Gastroesophageal sphincter (tissue), 4 donors: ENCODE data around the gene LCNL1. TPM values are rescaled to one million over a fixed set of nuclear protein-coding genes. Genes with fewer than 3 reads are reported as not detected.

Experiments used
- ATAC-seq: fragments of 150-250 bp; one replicate; pipeline ENCODE4 v1.9.1; 2016; ENCODE audit warnings: mild to moderate bottlenecking, moderate library complexity
- H3K27ac ChIP-seq, 4 donors: fragments of 200-600 bp; sonication (generic) in 3 of 4; 1 replicate in 3 of 4; 2 replicates in 1 of 4; pipeline ENCODE4 v1.5.1; 2016 to 2019
- H3K27me3 ChIP-seq: fragments of 200-600 bp; sonication (generic); one replicate; pipeline ENCODE4 v1.5.1; 2019
- H3K36me3 ChIP-seq, 2 donors: fragments of 200-600 bp; sonication (generic); one replicate each; pipeline ENCODE4 v1.5.1; 2019; ENCODE audit warnings: control low read depth in 1 of 2
- H3K4me1 ChIP-seq, 3 donors: fragments of 200-600 bp; sonication (generic); 1 replicate in 2 of 3; 2 replicates in 1 of 3; pipeline ENCODE4 v1.5.1; 2016 to 2019; ENCODE audit warnings: control low read depth in 2 of 3
- H3K4me3 ChIP-seq, 2 donors: fragments of 200-600 bp; sonication (generic); one replicate each; pipeline ENCODE4 v1.5.1; 2019; ENCODE audit warnings: mild to moderate bottlenecking in 1 of 2, moderate library complexity in 1 of 2
- H3K9me3 ChIP-seq, 3 donors: fragments of 200-600 bp; sonication (generic); one replicate each; pipeline ENCODE4 v1.5.1; 2017 to 2019; ENCODE audit warnings: control low read depth in 2 of 3
- EP300 ChIP-seq: sonication (generic); formaldehyde crosslinking; IDR thresholded peaks from one replicate; pipeline ENCODE4 v1.6.1; 2017; ENCODE audit warnings: antibody characterized with exemption, mild to moderate bottlenecking
- POLR2A ChIP-seq, 2 donors: fragments of 450-650 bp; IDR thresholded peaks; one replicate each; pipeline ENCODE4 v1.6.1; 2017; ENCODE audit warnings: antibody characterized with exemption in 2 of 2, mild to moderate bottlenecking in 2 of 2, moderate library complexity in 1 of 2
- POLR2AphosphoS5 ChIP-seq: sonication (generic); formaldehyde crosslinking; IDR thresholded peaks from one replicate; pipeline ENCODE4 v1.6.1; 2017; ENCODE audit warnings: antibody characterized with exemption
- WGBS, 2 donors: methylation state at CpG; one replicate each; pipeline ENCODE4 v1.1.5; 2018; ENCODE audit warnings: low coverage in 1 of 2; 5-methylcytosine and 5-hydroxymethylcytosine counted together
- total RNA-seq, 4 donors: library from RNA; depleted of rRNA; stranded (reverse); fragments of >200 nt; gene quantifications; one replicate each; pipeline ENCODE4 v1.1.0, GENCODE V29; 2016
- TF ChIP-seq, protein P1 (sequence below), 4 experiments: fragments of 200-600 bp in 2 of 4; fragments of 450-650 bp in 2 of 4; sonication (generic) in 1 of 4; IDR thresholded peaks; one replicate each; pipeline ENCODE4 v1.5.1; 2017 to 2019; ENCODE audit warnings: antibody characterized with exemption in 4 of 4, mild to moderate bottlenecking in 2 of 4, moderate library complexity in 2 of 4

Gene LCNL1
- total RNA-seq, 4 donors from 2014 or later = 0.40 TPM; not detected in 2

DNA sequence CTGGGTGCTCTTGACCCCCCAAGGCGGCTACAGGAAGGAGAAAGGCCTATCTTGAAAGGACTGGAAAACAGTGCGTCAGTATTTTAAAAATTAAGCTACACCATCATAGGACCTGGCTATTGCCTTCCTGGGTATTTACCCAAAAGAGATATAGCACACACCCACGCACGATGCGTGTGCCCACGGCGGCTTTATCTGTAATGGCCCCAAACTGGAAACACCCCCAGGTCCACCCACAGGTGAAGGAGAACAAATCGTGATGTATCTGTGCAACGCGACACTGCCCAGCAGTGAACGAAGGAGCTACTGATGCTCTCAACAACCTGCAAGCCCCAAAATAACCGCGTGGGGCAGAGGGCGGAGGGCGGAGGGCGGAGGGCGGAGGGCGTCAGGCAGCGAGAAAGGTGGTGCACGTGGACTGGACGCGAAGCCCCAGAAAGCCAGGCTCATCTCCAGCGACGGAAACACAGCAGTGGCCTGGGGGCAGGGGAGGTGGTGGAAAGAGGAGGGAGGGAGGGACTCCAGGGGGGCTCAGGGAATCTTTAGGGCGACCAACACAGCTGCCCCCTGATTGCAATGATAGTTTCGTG lies 17.9 kb upstream of the LCNL1 start:
- Histone ChIP-seq H3K36me3 (no peaks in the 10 kb centered on the region), H3K4me3 (no peak overlapping the region), H3K9me3 (no peaks in the 10 kb centered on the region), H3K27me3 (peaks cover 39% of the 10 kb centered on the region), H3K4me1 (peaks cover 0 to 8% (median 8%) of the 10 kb centered on the region in 3 donors), H3K27ac (no peak overlapping the region)
- no peak for ATAC-seq
- TF ChIP-seq POLR2A (IDR thresholded peaks at IDR 0.05) (no peak), POLR2AphosphoS5 (no peak)
- TF ChIP-seq, protein P1, sequence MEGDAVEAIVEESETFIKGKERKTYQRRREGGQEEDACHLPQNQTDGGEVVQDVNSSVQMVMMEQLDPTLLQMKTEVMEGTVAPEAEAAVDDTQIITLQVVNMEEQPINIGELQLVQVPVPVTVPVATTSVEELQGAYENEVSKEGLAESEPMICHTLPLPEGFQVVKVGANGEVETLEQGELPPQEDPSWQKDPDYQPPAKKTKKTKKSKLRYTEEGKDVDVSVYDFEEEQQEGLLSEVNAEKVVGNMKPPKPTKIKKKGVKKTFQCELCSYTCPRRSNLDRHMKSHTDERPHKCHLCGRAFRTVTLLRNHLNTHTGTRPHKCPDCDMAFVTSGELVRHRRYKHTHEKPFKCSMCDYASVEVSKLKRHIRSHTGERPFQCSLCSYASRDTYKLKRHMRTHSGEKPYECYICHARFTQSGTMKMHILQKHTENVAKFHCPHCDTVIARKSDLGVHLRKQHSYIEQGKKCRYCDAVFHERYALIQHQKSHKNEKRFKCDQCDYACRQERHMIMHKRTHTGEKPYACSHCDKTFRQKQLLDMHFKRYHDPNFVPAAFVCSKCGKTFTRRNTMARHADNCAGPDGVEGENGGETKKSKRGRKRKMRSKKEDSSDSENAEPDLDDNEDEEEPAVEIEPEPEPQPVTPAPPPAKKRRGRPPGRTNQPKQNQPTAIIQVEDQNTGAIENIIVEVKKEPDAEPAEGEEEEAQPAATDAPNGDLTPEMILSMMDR (IDR thresholded peaks at IDR 0.05) = no peak
- WGBS, 2 donors = 64 to 76% methylated on average over 9 to 11 of the region's 26 CpGs

DNA sequence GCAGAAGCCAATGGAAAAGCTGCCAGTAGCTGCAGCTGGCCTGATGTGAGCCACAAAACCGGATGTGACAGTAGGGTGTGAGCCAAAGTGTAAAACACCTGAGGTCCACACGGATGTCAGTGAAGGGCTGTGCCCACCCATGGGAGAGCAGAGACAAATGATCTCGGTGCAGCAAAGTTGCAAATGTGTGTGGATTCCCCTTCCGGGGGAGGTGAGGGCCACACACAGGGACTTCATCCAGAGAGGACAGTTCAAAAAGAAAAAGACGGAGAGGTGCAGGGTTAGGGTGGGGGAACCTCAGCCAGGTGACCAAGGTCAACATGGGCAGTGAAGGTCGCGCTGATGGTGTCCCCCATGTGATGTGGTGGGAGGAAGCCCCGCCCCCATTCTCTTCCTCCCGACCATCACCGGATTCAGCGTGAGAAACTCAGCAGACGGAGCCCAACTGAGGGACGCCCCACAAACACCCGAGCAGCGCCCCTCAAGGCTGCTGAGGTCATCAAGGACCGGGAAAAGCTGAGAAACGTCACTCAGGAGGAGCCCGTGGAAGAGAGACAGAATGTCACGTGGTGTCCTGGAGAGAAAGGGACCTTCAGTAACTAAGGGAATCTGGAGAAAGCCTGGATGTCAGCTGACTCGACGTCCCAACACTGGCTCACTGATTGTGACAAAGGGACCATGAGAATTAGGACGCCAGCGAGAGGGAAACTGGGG lies 16.9 kb upstream of the LCNL1 start:
- no peak for ATAC-seq
- H3K4me3 ChIP-seq = no peak overlapping the region
- TF ChIP-seq POLR2AphosphoS5 (no peak), POLR2A (IDR thresholded peaks at IDR 0.05) (no peak), EP300 (no peak)
- TF ChIP-seq, protein P1 (IDR thresholded peaks at IDR 0.05) = no peak

GRCh38 chr9:136968333-136969127 lies 14.3 kb upstream of the LCNL1 start:
- H3K4me3 ChIP-seq = no peak overlapping the region
- no peak for ATAC-seq
- H3K4me1 ChIP-seq = peaks cover 0 to 8% (median 5%) of the 10 kb centered on the region in 3 donors
- peaks cover 48% of the 10 kb centered on the region for H3K27me3 ChIP-seq
- WGBS, 2 donors = no CpG with 5 or more reads among the region's 17 CpGs
- H3K36me3 ChIP-seq = no peaks in the 10 kb centered on the region
- TF ChIP-seq, protein P1 (IDR thresholded peaks at IDR 0.05) = no peak
- TF ChIP-seq POLR2A (IDR thresholded peaks at IDR 0.05) (no peak), POLR2AphosphoS5 (no peak)
- no peaks in the 10 kb centered on the region for H3K9me3 ChIP-seq
- no peak overlapping the region for H3K27ac ChIP-seq

More for the DNA sequence above, 16.9 kb upstream of the LCNL1 start:
- Histone ChIP-seq H3K9me3 (no peaks in the 10 kb centered on the region), H3K4me1 (peaks cover 0 to 8% (median 8%) of the 10 kb centered on the region in 3 donors), H3K36me3 (no peaks in the 10 kb centered on the region), H3K27me3 (peaks cover 48% of the 10 kb centered on the region), H3K27ac (no peak overlapping the region)
- 24 to 27% methylated on average over 8 to 19 of the region's 23 CpGs for WGBS, 2 donors

DNA sequence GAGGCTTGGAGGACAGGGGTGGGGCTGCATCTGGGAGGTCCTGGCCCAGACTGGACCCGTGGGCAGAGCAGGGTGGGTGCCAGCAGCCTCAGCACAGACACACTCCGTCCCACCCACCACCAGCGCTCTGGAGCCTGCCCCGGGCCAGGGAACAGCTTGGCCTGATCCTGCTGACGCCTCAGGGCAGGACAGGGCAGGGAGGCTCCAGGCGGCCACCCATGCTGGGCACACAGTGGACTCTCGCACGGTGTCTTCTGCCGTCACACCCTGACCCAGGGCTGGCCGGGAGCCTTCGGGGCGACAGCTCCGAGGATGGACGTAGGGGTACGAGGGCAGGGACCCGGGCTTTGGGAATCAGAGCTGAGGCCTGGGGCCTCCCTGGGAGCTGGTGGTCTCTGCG lies 13.6 kb upstream of the LCNL1 start:
- H3K27me3 ChIP-seq = peaks cover 48% of the 10 kb centered on the region
- ATAC-seq = no peak
- TF ChIP-seq, protein P1 (IDR thresholded peaks at IDR 0.05) = no peak
- TF ChIP-seq POLR2AphosphoS5 (no peak), EP300 (no peak), POLR2A (IDR thresholded peaks at IDR 0.05) (no peak)
- no peaks in the 10 kb centered on the region for H3K36me3 ChIP-seq
- no peak overlapping the region for H3K27ac ChIP-seq
- H3K4me3 ChIP-seq = no peak overlapping the region
- H3K4me1 ChIP-seq = peaks cover 0 to 8% (median 5%) of the 10 kb centered on the region in 3 donors
- 64% methylated on average over 8 of the region's 17 CpGs; no CpG with 5 or more reads in 1 of the 2 donors for WGBS, 2 donors
- H3K9me3 ChIP-seq = no peaks in the 10 kb centered on the region
